ENCODE data around the gene PDE7B.

Gene PDE7B

DNA sequence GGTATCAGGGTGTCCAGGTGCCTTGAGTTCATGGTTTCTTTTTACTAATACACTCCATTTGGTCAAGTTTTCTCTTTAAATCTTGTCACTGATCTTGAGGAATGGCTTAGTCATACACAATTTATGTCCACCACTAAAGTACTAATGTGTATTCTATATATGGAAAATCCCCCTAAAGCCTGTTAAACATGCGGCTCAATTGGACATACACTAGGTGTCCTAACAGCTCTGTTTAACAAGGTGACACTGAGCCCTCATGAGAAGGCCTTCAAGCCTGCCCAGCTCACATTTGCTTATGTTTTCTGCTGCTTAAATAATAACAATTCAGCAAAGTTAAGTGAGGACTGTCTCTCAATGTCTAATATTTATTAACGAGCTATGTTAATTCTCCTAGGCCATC is 31.5 kb downstream of the PDE7B start:
- DNase-seq (ENCODE audit: insufficient read length, low spot score) (no peak), FAIRE-seq (no peak)

DNA sequence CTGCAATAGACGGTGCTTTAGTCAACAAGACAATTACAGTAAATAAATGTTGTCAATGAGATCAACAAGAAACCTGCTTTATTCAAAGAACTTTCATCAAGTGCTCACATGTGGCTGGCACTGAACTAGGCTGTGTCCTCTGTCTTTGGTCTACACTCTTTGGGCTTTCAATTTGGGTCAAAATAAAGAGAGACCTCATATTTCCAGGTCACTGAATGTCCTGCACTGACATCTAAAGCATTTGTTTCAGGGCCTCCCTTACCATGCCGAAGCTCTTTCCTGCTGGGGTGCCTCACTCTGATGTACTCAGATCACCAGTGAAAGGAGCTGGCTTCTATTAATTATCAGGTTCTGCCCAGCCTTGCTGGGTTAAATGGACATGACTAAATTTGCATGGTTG is 32.0 kb downstream of the PDE7B start:
- TF ChIP-seq POLR2AphosphoS5 (IDR thresholded peaks at IDR 0.05; ENCODE audit: low read depth, low read length) (no peak), POLR2A (IDR thresholded peaks at IDR 0.05; ENCODE audit: low read depth, low read length) (no peak), SPI1 (IDR thresholded peaks at IDR 0.05; ENCODE audit: low read depth, low read length) (no peak), PAX5 (IDR thresholded peaks at IDR 0.05; ENCODE audit: insufficient read depth, low read length, severe bottlenecking) (no peak), POU2F2 (IDR thresholded peaks at IDR 0.05; ENCODE audit: low read depth, low read length) (no peak), TAF1 (IDR thresholded peaks at IDR 0.05; ENCODE audit: low read depth, low read length) (no peak)
- DNase-seq (ENCODE audit: insufficient read length, low spot score) (no peak), FAIRE-seq (no peak)

More for the DNA sequence above, 31.5 kb downstream of the PDE7B start:
- TF ChIP-seq SPI1 (IDR thresholded peaks at IDR 0.05; ENCODE audit: low read depth, low read length) (no peak), PAX5 (IDR thresholded peaks at IDR 0.05; ENCODE audit: insufficient read depth, low read length, severe bottlenecking) (no peak), POU2F2 (IDR thresholded peaks at IDR 0.05; ENCODE audit: low read depth, low read length) (no peak), POLR2A (IDR thresholded peaks at IDR 0.05; ENCODE audit: low read depth, low read length) (no peak), TAF1 (IDR thresholded peaks at IDR 0.05; ENCODE audit: low read depth, low read length) (no peak), POLR2AphosphoS5 (IDR thresholded peaks at IDR 0.05; ENCODE audit: low read depth, low read length) (no peak)

DNA sequence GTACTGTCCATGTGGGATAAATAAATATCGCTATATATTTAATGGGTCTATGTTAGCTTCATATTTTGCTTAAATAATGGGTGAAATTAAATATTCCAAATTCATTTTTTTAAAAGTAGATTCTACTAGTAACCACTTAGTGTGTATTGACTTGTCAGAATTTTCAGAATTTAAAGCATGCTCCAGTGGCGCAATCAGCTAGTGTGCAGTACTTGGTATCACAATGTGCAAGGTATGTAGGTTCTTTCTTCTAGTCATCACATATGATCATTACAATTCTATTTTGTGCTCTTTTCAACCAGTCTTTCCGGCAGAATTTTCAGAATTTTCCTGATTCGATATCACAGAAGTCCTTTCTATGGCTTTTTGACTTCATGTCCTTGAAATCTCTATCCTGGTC is 32.6 kb downstream of the PDE7B start:
- DNase-seq (ENCODE audit: insufficient read length, low spot score) (no peak), FAIRE-seq (no peak)
- TF ChIP-seq SPI1 (IDR thresholded peaks at IDR 0.05; ENCODE audit: low read depth, low read length) (no peak), PAX5 (IDR thresholded peaks at IDR 0.05; ENCODE audit: insufficient read depth, low read length, severe bottlenecking) (no peak), POLR2A (IDR thresholded peaks at IDR 0.05; ENCODE audit: low read depth, low read length) (no peak), TAF1 (IDR thresholded peaks at IDR 0.05; ENCODE audit: low read depth, low read length) (no peak), POLR2AphosphoS5 (IDR thresholded peaks at IDR 0.05; ENCODE audit: low read depth, low read length) (no peak), POU2F2 (IDR thresholded peaks at IDR 0.05; ENCODE audit: low read depth, low read length) (no peak)

DNA sequence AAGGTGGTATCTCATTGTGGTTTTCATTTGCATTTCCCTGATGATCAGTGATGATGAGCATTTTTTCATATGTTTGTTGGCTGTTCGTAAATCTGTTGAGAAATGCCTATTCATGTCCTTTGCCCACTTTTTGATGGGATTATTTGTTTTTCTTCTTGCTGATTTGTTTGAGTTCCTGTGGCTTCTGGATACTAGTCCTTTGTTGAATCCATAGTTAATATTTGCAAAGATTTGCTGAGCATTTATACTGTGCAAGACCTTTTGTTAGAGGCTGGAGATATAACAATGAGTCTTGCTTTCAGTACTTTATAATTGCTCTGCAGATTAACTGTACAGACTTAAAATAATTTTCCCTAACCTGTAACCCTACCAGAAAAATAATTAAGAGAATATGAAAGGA is 35.6 kb downstream of the PDE7B start:
- DNase-seq (ENCODE audit: insufficient read length, low spot score) (no peak), FAIRE-seq (no peak)
- TF ChIP-seq POLR2AphosphoS5 (IDR thresholded peaks at IDR 0.05; ENCODE audit: low read depth, low read length): no peak
- TF ChIP-seq POLR2A (IDR thresholded peaks at IDR 0.05; ENCODE audit: low read depth, low read length): no peak
- TF ChIP-seq PAX5 (IDR thresholded peaks at IDR 0.05; ENCODE audit: insufficient read depth, low read length, severe bottlenecking): no peak
- TF ChIP-seq POU2F2 (IDR thresholded peaks at IDR 0.05; ENCODE audit: low read depth, low read length): no peak
- no peak for TF ChIP-seq SPI1 (IDR thresholded peaks at IDR 0.05; ENCODE audit: low read depth, low read length)
- TF ChIP-seq TAF1 (IDR thresholded peaks at IDR 0.05; ENCODE audit: low read depth, low read length): no peak

DNA sequence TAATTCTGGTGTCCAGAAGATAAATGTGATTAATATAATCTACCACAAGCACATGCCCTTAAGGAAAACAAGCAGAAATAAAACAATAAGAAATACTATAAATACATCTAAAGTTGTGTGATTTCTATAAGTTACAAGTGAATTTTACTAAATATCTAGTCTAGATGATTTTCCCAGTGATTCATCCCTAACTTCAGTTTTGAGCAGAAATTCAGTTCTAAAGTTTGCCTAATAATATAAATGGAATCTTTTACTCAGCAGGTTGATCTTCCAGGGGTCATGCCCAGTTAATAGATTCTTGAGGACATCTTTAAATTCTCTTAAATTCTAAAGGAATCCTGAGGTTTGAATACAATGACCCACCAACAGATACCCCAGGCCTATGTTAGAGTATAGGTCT is 37.3 kb downstream of the PDE7B start:
- TF ChIP-seq SPI1 (IDR thresholded peaks at IDR 0.05; ENCODE audit: low read depth, low read length): no peak
- no peak for TF ChIP-seq POLR2AphosphoS5 (IDR thresholded peaks at IDR 0.05; ENCODE audit: low read depth, low read length)
- TF ChIP-seq TAF1 (IDR thresholded peaks at IDR 0.05; ENCODE audit: low read depth, low read length): no peak
- no peak for TF ChIP-seq PAX5 (IDR thresholded peaks at IDR 0.05; ENCODE audit: insufficient read depth, low read length, severe bottlenecking)
- TF ChIP-seq POLR2A (IDR thresholded peaks at IDR 0.05; ENCODE audit: low read depth, low read length): no peak
- no peak for TF ChIP-seq POU2F2 (IDR thresholded peaks at IDR 0.05; ENCODE audit: low read depth, low read length)
- DNase-seq (ENCODE audit: insufficient read length, low spot score) (no peak), FAIRE-seq (no peak)

DNA sequence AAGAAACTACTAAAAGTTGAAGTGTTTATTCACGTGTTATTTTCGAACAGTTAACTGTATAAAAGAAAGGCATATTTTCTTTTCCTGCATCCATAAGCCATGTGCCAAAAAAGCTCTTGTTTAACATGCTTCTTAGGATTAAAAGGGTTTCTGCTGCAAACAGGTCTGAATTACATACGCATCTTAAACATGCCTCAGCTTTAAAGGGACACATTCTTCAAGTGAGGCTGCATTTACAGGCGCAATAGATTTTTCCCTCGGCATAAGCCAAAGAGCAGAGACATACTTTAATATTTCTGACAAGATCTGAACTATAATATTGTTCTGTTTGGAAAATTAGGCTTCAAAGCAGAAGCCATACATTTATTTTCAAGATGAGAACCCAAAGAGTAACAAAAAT is 39.4 kb downstream of the PDE7B start:
- no peak for FAIRE-seq
- TF ChIP-seq SPI1 (IDR thresholded peaks at IDR 0.05; ENCODE audit: low read depth, low read length): no peak
- no peak for TF ChIP-seq TAF1 (IDR thresholded peaks at IDR 0.05; ENCODE audit: low read depth, low read length)
- no peak for TF ChIP-seq POLR2AphosphoS5 (IDR thresholded peaks at IDR 0.05; ENCODE audit: low read depth, low read length)
- no peak for TF ChIP-seq PAX5 (IDR thresholded peaks at IDR 0.05; ENCODE audit: insufficient read depth, low read length, severe bottlenecking)
- no peak for TF ChIP-seq POU2F2 (IDR thresholded peaks at IDR 0.05; ENCODE audit: low read depth, low read length)
- no peak for TF ChIP-seq POLR2A (IDR thresholded peaks at IDR 0.05; ENCODE audit: low read depth, low read length)
- no peak for DNase-seq (ENCODE audit: insufficient read length, low spot score)

DNA sequence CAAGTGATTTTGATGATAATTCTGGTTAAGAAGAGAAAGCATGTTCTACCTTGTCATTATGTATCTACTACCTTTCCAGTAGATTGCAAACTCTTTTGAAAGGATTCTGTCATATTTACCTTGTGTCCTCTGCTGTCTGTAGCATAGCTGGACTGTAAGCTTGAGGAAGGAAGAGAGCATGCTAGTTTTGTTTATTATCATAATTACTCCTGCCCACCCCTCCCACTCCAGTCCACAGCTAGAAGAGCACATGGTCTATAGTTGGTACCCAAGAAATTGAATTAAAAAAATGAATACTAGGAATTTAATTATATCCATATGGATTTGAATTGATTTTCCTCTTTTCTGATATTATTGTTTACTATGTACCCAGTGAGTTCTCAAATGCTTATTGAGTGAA is 40.2 kb downstream of the PDE7B start:
- TF ChIP-seq POLR2AphosphoS5 (IDR thresholded peaks at IDR 0.05; ENCODE audit: low read depth, low read length): no peak
- no peak for TF ChIP-seq POLR2A (IDR thresholded peaks at IDR 0.05; ENCODE audit: low read depth, low read length)
- no peak for TF ChIP-seq SPI1 (IDR thresholded peaks at IDR 0.05; ENCODE audit: low read depth, low read length)
- no peak for TF ChIP-seq POU2F2 (IDR thresholded peaks at IDR 0.05; ENCODE audit: low read depth, low read length)
- TF ChIP-seq TAF1 (IDR thresholded peaks at IDR 0.05; ENCODE audit: low read depth, low read length): no peak
- TF ChIP-seq PAX5 (IDR thresholded peaks at IDR 0.05; ENCODE audit: insufficient read depth, low read length, severe bottlenecking): no peak
- FAIRE-seq: no peak
- no peak for DNase-seq (ENCODE audit: insufficient read length, low spot score)

DNA sequence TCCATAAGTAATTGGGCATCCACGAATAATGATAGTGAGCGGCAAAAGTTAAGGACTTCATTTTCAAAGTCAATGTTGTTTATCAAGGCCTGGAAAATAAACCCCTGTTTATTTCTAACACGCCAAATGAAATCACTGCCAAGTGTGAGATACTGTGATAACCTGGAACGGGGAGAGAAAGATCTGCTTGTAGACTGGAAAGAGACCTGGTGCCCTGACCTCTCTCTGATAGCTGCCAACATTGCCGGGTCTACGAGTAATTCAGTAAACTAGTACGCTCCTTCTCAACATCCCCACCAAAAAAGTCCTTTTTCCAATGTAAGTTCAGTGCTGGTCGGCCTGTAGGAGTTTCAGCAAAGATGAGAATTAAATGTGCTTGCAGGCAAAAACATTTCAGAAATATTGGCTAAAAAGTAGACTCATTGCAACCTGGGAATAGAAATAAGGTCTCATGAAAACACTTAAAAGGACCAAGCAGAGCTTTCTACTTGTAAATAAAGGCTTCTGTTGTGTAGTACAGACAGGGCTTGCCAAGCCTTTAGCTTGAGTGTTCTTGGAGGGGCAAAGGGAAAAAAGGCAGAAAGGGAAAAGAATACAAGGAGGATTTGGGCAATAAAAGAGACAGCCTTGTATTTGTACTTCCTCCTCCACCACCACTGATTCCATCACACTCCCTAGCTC is 43.9 kb downstream of the PDE7B start:
- TF ChIP-seq SPI1 (IDR thresholded peaks at IDR 0.05; ENCODE audit: low read depth, low read length): no peak
- no peak for TF ChIP-seq PAX5 (IDR thresholded peaks at IDR 0.05; ENCODE audit: insufficient read depth, low read length, severe bottlenecking)
- no peak for TF ChIP-seq POLR2AphosphoS5 (IDR thresholded peaks at IDR 0.05; ENCODE audit: low read depth, low read length)
- no peak for TF ChIP-seq POLR2A (IDR thresholded peaks at IDR 0.05; ENCODE audit: low read depth, low read length)
- TF ChIP-seq TAF1 (IDR thresholded peaks at IDR 0.05; ENCODE audit: low read depth, low read length): no peak
- FAIRE-seq (no peak), DNase-seq (ENCODE audit: insufficient read length, low spot score) (no peak)

DNA sequence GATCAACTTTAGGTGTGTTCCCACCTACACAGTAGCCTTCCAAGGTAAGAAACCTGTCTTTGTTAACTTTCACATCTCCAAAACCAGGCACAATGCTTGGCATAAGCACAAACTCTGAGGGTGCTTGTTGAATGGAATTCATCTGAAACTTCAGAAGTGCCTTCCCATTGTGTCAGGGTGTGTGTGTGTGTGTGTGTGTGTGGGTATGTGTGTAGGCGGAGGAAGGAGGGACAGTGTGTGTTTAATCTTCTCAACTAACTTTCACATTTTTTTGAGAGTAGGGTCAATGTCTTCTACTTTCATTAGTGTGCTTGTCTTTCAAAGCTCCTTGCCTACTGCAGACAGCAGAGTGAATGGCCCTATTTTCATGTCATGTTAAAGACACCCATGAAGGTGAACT is 45.6 kb downstream of the PDE7B start:
- FAIRE-seq (no peak), DNase-seq (ENCODE audit: insufficient read length, low spot score) (no peak)
- TF ChIP-seq POLR2AphosphoS5 (IDR thresholded peaks at IDR 0.05; ENCODE audit: low read depth, low read length) (no peak), POLR2A (IDR thresholded peaks at IDR 0.05; ENCODE audit: low read depth, low read length) (no peak), POU2F2 (IDR thresholded peaks at IDR 0.05; ENCODE audit: low read depth, low read length) (no peak), TAF1 (IDR thresholded peaks at IDR 0.05; ENCODE audit: low read depth, low read length) (no peak), PAX5 (IDR thresholded peaks at IDR 0.05; ENCODE audit: insufficient read depth, low read length, severe bottlenecking) (no peak), SPI1 (IDR thresholded peaks at IDR 0.05; ENCODE audit: low read depth, low read length) (no peak)
